ENCODE measurements around the gene ZNF274.

- TF ChIP-seq, protein P1, sequence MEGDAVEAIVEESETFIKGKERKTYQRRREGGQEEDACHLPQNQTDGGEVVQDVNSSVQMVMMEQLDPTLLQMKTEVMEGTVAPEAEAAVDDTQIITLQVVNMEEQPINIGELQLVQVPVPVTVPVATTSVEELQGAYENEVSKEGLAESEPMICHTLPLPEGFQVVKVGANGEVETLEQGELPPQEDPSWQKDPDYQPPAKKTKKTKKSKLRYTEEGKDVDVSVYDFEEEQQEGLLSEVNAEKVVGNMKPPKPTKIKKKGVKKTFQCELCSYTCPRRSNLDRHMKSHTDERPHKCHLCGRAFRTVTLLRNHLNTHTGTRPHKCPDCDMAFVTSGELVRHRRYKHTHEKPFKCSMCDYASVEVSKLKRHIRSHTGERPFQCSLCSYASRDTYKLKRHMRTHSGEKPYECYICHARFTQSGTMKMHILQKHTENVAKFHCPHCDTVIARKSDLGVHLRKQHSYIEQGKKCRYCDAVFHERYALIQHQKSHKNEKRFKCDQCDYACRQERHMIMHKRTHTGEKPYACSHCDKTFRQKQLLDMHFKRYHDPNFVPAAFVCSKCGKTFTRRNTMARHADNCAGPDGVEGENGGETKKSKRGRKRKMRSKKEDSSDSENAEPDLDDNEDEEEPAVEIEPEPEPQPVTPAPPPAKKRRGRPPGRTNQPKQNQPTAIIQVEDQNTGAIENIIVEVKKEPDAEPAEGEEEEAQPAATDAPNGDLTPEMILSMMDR (IDR thresholded peaks at IDR 0.05) = no peak
- no peak for TF ChIP-seq POLR2AphosphoS5 (IDR thresholded peaks at IDR 0.05)
Observed at GRCh38 chr19:58145849-58146248, 37.0 kb upstream of the ZNF274 start.

All from esophagus muscularis mucosa (tissue), 3 donors.